NCI-H2196 (cell line): ENCODE measurements around the gene BCAT1.

ENCODE experiments used
- DNase-seq: peaks from one replicate; lab custom pipeline; 2025; ENCODE audit not compliant: unreplicated experiment; lab: John Stamatoyannopoulos, UW

BCAT1 gene

GRCh38 chr12:24772813-24773212 is 176.1 kb downstream of the BCAT1 start:
- no peak for DNase-seq

- no peak for DNase-seq
Measured at GRCh38 chr12:24770821-24771220, 178.1 kb downstream of the BCAT1 start.

- no peak for DNase-seq
Measured at GRCh38 chr12:24770334-24770733, 178.6 kb downstream of the BCAT1 start.

- no peak for DNase-seq
Measured at GRCh38 chr12:24769682-24770081, 179.2 kb downstream of the BCAT1 start.

- no peak for DNase-seq
Measured at GRCh38 chr12:24768415-24768814, 180.5 kb downstream of the BCAT1 start.

GRCh38 chr12:24767016-24767415 is 181.9 kb downstream of the BCAT1 start:
- no peak for DNase-seq

- DNase-seq, result no peak
Measured at GRCh38 chr12:24764712-24765111, 184.2 kb downstream of the BCAT1 start.

- DNase-seq, result no peak
Measured at GRCh38 chr12:24760606-24761378, 188.1 kb downstream of the BCAT1 start.

GRCh38 chr12:24760162-24760561 is 188.7 kb downstream of the BCAT1 start:
- DNase-seq, result peak; percentile 31
